ENCODE data around the gene PCK1.

Gene PCK1

DNA sequence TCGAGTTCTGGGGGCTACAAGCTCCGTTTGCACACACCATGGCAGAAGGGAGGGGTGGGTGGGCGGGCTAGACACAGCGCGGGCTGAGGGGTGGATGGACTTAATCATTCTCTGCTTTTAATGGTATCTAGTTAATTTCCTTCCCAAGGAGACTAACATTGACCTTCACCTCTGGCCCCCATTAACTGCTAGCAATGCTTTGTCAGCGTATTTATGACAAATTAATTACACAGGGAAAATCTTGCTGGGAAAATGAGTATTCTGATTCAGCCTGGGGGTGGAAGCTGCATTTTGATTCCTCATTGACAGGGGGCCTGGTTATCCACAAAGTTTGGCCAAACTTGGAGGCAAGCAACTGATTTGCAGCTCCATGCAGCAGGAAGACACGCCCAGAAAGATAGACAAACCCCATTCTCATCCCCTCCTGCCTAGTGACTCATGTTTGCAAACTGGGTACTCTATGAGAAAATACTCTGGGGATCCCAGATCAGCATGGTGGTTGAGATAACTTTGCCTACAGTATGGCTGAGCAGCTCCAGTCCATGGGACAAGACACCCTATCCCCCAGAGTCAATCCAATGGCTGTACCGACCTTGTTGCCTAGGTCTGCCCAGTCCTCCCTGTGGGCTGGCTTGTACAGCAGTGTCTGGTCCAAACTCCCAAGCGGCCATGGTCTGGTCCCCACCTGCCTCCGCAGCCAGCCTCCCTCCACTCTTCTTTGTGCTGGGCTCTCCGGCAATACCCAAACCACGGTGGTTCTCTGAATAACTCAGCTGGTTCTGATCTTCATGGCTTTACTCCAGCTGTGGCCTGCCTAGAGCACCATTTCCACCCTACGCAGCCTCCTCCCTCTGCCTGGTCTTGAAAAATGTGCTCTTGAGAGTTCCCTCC, 39.7 kb downstream of the PCK1 start:
- no peak overlapping the region for H3K27ac ChIP-seq
- TF ChIP-seq, protein P1, sequence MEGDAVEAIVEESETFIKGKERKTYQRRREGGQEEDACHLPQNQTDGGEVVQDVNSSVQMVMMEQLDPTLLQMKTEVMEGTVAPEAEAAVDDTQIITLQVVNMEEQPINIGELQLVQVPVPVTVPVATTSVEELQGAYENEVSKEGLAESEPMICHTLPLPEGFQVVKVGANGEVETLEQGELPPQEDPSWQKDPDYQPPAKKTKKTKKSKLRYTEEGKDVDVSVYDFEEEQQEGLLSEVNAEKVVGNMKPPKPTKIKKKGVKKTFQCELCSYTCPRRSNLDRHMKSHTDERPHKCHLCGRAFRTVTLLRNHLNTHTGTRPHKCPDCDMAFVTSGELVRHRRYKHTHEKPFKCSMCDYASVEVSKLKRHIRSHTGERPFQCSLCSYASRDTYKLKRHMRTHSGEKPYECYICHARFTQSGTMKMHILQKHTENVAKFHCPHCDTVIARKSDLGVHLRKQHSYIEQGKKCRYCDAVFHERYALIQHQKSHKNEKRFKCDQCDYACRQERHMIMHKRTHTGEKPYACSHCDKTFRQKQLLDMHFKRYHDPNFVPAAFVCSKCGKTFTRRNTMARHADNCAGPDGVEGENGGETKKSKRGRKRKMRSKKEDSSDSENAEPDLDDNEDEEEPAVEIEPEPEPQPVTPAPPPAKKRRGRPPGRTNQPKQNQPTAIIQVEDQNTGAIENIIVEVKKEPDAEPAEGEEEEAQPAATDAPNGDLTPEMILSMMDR (conservative IDR thresholded peaks at IDR 0.05) = no peak

DNA sequence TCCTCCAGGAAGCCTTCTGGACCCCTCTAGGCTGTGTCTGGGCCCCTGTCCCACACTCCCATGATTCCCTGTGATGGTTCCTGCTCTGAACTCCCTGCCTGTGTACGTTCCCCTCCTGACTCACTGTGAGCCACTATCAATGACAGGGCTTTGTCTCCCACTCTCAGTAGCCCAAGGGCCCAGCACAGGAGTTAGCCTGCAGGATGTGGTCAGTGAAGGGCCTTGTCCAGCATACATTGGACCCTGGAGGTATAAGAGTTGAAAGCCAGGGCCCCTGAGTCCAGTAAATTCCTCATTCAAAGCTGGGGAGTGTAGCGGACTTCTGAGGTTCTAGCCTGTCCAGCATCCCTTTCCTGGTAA, 40.3 kb downstream of the PCK1 start:
- no peak overlapping the region for H3K27ac ChIP-seq
- TF ChIP-seq, protein P1 (conservative IDR thresholded peaks at IDR 0.05) = no peak

DNA sequence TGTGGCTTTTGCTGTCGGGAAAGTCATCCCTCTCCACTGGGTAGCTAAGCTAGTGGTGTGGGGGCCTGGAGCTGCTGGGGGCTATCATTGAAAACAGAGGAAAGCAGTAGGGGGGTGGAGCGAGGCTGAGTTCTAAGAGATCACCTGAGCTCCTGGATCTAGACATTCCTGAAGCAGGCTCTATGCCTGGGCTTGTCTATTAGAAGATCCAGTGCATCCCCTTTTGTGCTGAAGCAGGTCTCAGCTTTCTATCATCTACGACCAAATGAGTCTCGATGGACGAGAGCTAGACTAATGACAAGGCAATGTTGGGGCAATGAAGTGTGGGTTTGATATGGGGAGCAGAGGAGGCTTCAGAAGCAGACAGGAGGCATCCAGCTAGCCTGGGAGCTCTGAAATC, 40.8 kb downstream of the PCK1 start:
- no peak overlapping the region for H3K27ac ChIP-seq
- TF ChIP-seq, protein P1 (conservative IDR thresholded peaks at IDR 0.05) = no peak

DNA sequence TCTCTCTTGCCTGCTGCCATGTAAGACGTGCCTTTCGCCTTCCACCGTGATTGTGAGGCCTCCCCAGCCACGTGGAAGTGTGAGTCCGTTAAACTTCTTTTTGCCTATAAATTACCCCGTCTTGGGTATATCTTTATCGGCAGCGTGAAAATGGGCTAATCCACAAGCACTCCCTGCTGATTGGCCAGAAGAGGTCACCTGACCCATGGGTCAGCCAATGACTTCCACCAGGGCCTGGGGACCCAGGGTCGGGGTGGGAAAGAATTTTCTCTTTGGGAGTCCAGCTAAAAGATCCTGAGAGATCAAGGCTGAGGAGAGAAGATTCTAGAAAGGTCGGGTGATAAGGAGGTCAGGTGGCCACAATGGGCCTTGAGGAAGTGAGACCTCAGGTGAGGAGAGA, 42.2 kb downstream of the PCK1 start:
- TF ChIP-seq, protein P1 (conservative IDR thresholded peaks at IDR 0.05) = no peak
- H3K27ac ChIP-seq = no peak overlapping the region

DNA sequence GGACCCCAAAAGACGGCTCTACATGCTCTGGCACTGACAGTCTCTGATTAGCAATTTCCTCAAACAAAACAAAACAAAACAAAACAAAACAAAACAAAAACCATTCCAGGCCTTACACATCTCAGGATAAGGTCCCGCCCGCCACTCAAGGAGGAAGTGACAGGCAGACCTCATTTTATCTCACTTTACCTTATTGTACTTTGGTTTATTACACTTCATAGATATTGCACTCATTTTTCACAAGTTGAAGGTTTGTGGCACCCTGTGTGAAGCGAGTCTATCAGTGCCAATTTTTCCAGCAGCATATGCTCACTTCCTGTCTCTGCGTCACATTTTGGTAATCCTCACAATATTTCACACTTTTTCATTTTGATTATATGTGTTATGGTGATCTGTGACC, 44.1 kb downstream of the PCK1 start:
- TF ChIP-seq, protein P1 (conservative IDR thresholded peaks at IDR 0.05) = no peak
- no peak overlapping the region for H3K27ac ChIP-seq

DNA sequence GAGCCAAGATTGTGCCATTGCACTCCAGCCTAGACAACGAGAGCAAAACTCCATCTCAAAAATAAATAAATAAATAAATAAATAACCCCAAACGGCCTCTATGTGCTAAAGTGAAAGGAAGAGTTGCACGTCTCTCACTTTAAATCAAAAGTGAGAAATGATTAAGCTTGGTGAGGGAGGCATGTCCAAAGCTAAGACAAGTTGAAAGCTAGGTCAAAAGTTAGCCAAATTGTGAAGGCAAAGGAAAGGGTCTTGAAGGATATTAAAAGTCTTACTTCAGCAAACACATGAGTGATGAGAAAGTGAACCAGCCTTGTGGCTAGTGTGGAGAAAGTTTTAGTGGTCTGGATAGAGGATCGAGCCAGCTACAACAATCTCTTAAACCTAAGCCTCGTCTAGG, 45.0 kb downstream of the PCK1 start:
- H3K27ac ChIP-seq = no peak overlapping the region
- TF ChIP-seq, protein P1 (conservative IDR thresholded peaks at IDR 0.05) = no peak

DNA sequence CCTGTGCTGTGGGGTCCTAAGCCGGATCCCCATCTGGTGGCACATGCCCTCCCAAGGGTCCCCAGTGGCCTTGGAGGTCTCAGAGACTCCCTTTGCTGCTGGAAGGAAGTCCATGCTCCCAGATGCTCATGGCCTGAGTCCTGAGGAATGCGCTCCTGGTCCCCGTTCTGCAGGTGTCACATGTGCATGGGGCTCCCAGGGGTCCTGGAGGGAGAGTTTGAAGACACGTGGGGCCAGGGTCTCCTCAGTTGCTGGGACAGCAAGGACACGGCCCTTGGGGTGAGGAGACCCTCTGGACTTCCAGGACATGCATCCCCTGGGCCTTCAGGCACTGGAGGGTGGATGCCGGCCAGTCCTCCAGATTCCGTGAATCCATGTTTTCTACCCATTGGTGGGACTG, 47.6 kb downstream of the PCK1 start:
- TF ChIP-seq, protein P1 (conservative IDR thresholded peaks at IDR 0.05) = no peak
- H3K27ac ChIP-seq = no peak overlapping the region
